ENCODE measurements around the gene EHD1. TPM values are rescaled to one million over a fixed set of nuclear protein-coding genes. Genes with fewer than 3 reads are reported as not detected.

The EHD1 gene
- total and polyA plus RNA-seq, 9 of the 15 experiments (the other 6 are each of a cell fraction or from before 2014, with no cell fraction given), result 0.46 to 65.0 (median 16.4) TPM

- Histone ChIP-seq H3K79me2 (ENCODE audit: control insufficient read depth, insufficient read depth, low read length) (peaks cover 3% of the 10 kb centered on the region; the same call in 2 of the 3 replicates), H3K4me3 (no peak overlapping the region), H2AFZ (ENCODE audit: low read depth, low read length) (no peak overlapping the region), H3K36me3 (ENCODE audit: control insufficient read depth, insufficient read depth, low read length) (peaks cover 51% of the 10 kb centered on the region; the same call in 2 of the 3 replicates), H3K27me3 (ENCODE audit: control insufficient read depth in 2 of 2, insufficient read depth in 2 of 2, low read length in 2 of 2) (no peaks in the 10 kb centered on the region), H4K20me1 (replicated peaks; ENCODE audit: control insufficient read depth, insufficient read depth, low read length) (no peaks in the 10 kb centered on the region), H3K4me1 (replicated peaks in 1 of 2; ENCODE audit: control insufficient read depth in 2 of 2, insufficient read depth in 2 of 2, low read length in 2 of 2) (peaks cover 41 to 82% of the 10 kb centered on the region in 2 experiments), H3K9ac (ENCODE audit: insufficient read depth in 1 of 2, low read depth in 2 of 2, low read length in 2 of 2) (peak overlapping the region in 1 of 2 experiments; percentile 85; a peak in 2 of 4 replicates), H3K27ac (ENCODE audit: extremely low read depth, low read depth, low read length) (peak overlapping the region; percentile 70; the same call in 2 of the 3 replicates), H3K4me2 (ENCODE audit: insufficient read depth, low read length) (no peak overlapping the region), H3K9me1 (ENCODE audit: control insufficient read depth, insufficient read depth, low read length) (no peaks in the 10 kb centered on the region), H3K9me3 (replicated peaks; ENCODE audit: control insufficient read depth, insufficient read depth, low read depth, low read length) (no peaks in the 10 kb centered on the region)
- TF ChIP-seq ARID4B (CRISPR knock-in tag; IDR thresholded peaks at IDR 0.05) (no peak), POLR2G (IDR thresholded peaks at IDR 0.05; ENCODE audit: low read depth, low read length) (peak; percentile 56)
- no TSS peak for BruUV-seq (replicated peaks)
- in situ Hi-C loops (cut with MboI), result no loop called here
- 95% methylated on average over 13 of the region's 25 CpGs for WGBS (ENCODE audit: insufficient coverage, low coverage, missing lambda C conversion rate)
- ChIA-PET CTCF (ENCODE audit: low intra/inter-chr PET ratio) (no interaction called here), POLR2A (interaction anchor here (1.0 to 1.7 kb wide), 3 partner anchors 10 to 31 kb away, joined by 3 to 12 read pairs (median 4); partner anchors contain the start of gene EHD1)
- intact Hi-C loops (cut with micrococcal nuclease), result no loop called here
- DNase-seq (ENCODE audit: extremely low read depth in 1 of 4, low spot score in 3 of 4) (no peak), ATAC-seq (no peak), FAIRE-seq (no peak)
Measured at GRCh38 chr11:64854157-64854533, 24.3 kb downstream of the EHD1 start.

All from K562 (cell line).